ENCODE measurements around the gene CRYBA4.

CRYBA4 gene

DNA sequence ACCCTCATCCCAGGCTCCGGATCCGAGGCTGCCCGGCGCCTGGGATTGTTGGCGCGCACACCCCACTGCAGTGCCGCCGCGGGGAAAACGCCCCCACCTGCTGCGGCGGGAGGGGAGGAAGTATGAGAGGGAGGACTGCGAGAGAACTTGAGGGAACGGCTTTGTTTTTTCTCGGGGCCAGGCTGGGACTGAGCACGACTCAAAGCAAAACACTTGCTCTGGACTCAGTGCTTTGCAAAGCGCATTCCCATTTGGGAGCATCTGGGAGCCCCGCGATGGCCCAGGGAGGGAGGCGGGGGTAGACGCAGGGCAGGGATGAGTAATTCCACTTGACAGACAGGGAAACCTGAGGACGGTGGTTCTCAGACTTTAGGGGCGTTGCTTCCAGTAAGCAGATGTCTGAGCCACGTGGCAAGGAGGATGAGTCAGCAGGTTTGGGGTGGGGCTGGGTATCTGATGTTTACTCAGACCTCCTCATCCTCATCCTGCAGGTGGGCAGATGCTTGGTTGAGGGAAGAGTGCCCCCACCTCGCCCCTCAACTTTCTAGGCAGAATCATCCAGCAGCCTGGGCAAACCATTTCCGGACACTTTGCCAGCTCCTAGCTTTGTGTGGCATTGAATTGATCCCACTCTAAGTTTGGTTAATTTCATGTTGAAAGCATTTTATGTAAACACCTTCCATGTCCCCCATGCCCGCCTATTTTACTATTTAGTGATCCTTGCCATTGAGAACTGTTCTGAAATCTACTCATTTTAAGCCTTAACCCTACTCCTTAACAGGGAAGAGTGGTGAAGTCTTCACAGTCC, 37.1 kb downstream of the CRYBA4 start:
- POLR2A ChIA-PET: interaction anchor here (1.0 kb wide), 1 partner anchor 14 kb away, joined by 3 read pairs; no protein-coding TSS in a partner anchor

DNA sequence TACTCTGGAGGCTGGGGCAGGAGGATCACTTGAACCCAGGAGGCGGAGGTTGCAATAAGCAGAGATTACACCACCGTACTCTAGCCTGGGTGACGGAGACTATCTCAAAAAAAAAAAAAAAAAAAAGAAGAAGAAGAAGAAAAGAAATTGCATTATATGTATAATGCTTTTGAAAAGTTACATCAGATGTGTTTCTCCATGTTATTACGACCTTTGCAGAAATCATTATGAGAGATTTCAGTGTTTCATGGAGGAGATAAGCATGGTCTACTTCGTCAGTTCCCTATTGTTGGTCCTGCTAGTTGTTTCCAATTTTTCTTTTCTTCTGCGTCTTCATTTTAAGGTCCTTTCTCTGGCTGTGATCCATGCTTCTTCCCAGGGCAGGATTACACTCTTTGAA, 38.6 kb downstream of the CRYBA4 start:
- CTCF ChIA-PET: interaction anchor here (1.1 kb wide), 1 partner anchor 13 kb away, joined by 3 read pairs; no protein-coding TSS in a partner anchor

More for the DNA sequence above, 37.1 kb downstream of the CRYBA4 start:
- CTCF ChIA-PET: no interaction called here
- TF ChIP-seq ELF4 (IDR thresholded peaks at IDR 0.05) (no peak), L3MBTL2 (conservative IDR thresholded peaks at IDR 0.05) (0 out of 2 replicates have a peak, but pooled peaks have one; percentile 39)
- TF ChIP-seq, protein P1, sequence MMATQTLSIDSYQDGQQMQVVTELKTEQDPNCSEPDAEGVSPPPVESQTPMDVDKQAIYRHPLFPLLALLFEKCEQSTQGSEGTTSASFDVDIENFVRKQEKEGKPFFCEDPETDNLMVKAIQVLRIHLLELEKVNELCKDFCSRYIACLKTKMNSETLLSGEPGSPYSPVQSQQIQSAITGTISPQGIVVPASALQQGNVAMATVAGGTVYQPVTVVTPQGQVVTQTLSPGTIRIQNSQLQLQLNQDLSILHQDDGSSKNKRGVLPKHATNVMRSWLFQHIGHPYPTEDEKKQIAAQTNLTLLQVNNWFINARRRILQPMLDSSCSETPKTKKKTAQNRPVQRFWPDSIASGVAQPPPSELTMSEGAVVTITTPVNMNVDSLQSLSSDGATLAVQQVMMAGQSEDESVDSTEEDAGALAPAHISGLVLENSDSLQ (IDR thresholded peaks at IDR 0.05): peak; percentile 91
- peak; percentile 42 for DNase-seq (ENCODE audit: extremely low spot score)

DNA sequence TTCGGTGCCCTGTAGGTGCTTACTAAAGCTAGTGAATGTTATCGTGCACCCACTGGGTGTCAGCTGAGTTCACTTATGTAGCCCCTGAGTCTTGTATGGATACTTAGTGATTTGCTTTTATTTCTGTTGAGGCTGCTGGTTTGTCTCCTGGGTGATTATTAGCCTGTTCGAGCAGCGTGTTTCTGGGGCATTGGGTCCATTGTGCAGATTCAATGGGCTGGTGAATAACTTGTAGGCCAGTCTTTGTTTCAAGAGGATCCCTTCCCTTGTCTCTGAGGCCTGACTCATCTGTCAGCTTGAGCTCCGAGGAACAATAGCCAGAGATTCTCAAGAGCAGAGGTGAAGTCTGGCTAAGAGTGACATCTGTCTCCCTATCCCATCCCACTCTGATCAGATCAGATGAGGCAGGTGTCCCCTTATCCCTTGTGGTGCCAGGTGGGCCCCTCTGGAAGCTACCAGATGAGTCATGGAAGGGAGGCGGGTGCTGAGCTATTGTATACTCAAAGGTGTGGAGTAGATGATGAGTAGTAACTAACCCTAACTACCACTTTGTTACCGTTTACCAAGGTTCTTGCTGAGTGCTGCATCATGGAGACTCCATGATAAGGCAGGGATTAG, 39.3 kb downstream of the CRYBA4 start:
- ChIA-PET POLR2A (interaction anchor here (0.7 to 2.3 kb wide), 2 partner anchors 10 to 12 kb away, joined by 3 to 12 read pairs; no protein-coding TSS in a partner anchor), CTCF (interaction anchor here (0.6 to 1.1 kb wide), 2 partner anchors 12 to 171 kb away, joined by 3 to 4 read pairs; no protein-coding TSS in a partner anchor)
- no peak for TF ChIP-seq ELF4 (IDR thresholded peaks at IDR 0.05)
- no peak for DNase-seq (ENCODE audit: extremely low spot score)

More for the DNA sequence above, 38.6 kb downstream of the CRYBA4 start:
- POLR2A ChIA-PET: interaction anchor here (2.3 kb wide), 1 partner anchor 12 kb away, joined by 12 read pairs; no protein-coding TSS in a partner anchor
- no peak for DNase-seq (ENCODE audit: extremely low spot score)
- TF ChIP-seq FOXK2 (IDR thresholded peaks at IDR 0.05) (no peak), SP1 (IDR thresholded peaks at IDR 0.05) (no peak), L3MBTL2 (conservative IDR thresholded peaks at IDR 0.05) (no peak), BHLHE40 (IDR thresholded peaks at IDR 0.05; ENCODE audit: borderline replicate concordance) (no peak), SUZ12 (IDR thresholded peaks at IDR 0.05) (no peak), ARNT (IDR thresholded peaks at IDR 0.05) (no peak), LEF1 (IDR thresholded peaks at IDR 0.05; ENCODE audit: borderline replicate concordance) (no peak), FOXA1 (IDR thresholded peaks at IDR 0.05) (no peak), ELF4 (IDR thresholded peaks at IDR 0.05) (no peak), TARDBP (IDR thresholded peaks at IDR 0.05) (no peak), HDGF (IDR thresholded peaks at IDR 0.05; ENCODE audit: borderline replicate concordance) (no peak), CTBP1 (IDR thresholded peaks at IDR 0.05; ENCODE audit: borderline replicate concordance) (no peak), ZNF384 (IDR thresholded peaks at IDR 0.05) (no peak), NFRKB (IDR thresholded peaks at IDR 0.05) (no peak), FOXM1 (IDR thresholded peaks at IDR 0.05; ENCODE audit: borderline replicate concordance) (no peak)
- TF ChIP-seq, protein P1 (IDR thresholded peaks at IDR 0.05): no peak

DNA sequence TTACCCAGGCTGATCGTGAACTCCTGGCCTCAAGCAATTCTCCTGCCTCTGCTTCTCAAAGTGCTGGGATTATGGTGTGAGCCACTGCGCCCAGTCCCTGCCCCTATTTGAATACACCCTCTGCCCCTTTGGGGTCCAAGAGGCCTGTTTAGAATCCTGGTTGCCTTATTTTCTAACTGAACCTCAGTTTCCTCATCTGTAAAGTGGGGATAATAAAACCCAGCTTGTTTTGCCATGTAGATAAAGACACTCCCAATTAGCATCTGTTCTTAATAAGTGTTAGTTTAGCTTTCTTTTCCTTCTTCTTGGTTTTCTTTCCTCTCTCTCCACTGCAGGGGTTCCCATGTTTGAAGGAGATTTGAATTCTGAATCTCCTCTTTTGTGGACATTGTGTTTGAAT, 40.4 kb downstream of the CRYBA4 start:
- POLR2A ChIA-PET: interaction anchor here (0.7 to 2.3 kb wide), 2 partner anchors 10 kb away, joined by 3 to 12 read pairs; no protein-coding TSS in a partner anchor
- no peak for TF ChIP-seq ARNT (IDR thresholded peaks at IDR 0.05)
- no peak for TF ChIP-seq L3MBTL2 (conservative IDR thresholded peaks at IDR 0.05)
- TF ChIP-seq ZNF384 (IDR thresholded peaks at IDR 0.05): no peak
- TF ChIP-seq TARDBP (IDR thresholded peaks at IDR 0.05): no peak
- TF ChIP-seq, protein P1 (IDR thresholded peaks at IDR 0.05): no peak
- TF ChIP-seq ELF4 (IDR thresholded peaks at IDR 0.05): no peak
- TF ChIP-seq FOXM1 (IDR thresholded peaks at IDR 0.05; ENCODE audit: borderline replicate concordance): no peak
- CTCF ChIA-PET: no interaction called here
- no peak for DNase-seq (ENCODE audit: extremely low spot score)

DNA sequence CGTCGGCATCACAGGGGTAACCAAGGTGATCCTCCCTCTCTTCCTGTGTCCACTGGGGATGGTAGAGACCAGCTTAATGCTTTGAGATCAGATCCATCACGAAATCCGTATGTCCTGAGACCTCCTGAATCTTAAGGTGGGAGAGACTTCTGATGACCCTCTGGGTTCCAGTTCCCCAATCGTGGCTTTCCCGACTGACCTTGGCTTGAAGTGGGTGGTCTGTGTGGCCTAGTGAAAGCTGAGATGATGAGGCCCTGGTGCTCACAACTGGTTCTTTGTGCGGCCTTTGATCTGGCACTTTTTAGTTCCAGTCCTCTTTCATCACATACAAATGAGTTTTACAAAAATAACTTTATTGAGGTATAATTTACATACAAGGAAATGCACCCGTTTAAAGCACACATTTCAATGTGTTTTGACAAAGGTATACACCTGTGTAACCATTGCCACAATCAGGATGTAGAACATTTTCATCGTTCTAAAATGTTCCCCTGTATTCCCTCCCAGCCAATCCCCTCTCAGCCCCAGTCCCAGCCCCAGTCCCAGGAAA, 41.7 kb downstream of the CRYBA4 start:
- CTCF ChIA-PET: interaction anchor here (0.6 kb wide), 1 partner anchor 11 kb away, joined by 4 read pairs; no protein-coding TSS in a partner anchor
- POLR2A ChIA-PET: no interaction called here
- TF ChIP-seq L3MBTL2 (conservative IDR thresholded peaks at IDR 0.05) (no peak), ZNF384 (IDR thresholded peaks at IDR 0.05) (no peak), ELF4 (IDR thresholded peaks at IDR 0.05) (no peak), SUZ12 (IDR thresholded peaks at IDR 0.05) (no peak), BHLHE40 (IDR thresholded peaks at IDR 0.05; ENCODE audit: borderline replicate concordance) (no peak), FOXM1 (IDR thresholded peaks at IDR 0.05; ENCODE audit: borderline replicate concordance) (no peak), TARDBP (IDR thresholded peaks at IDR 0.05) (no peak), SP1 (IDR thresholded peaks at IDR 0.05) (no peak), HDGF (IDR thresholded peaks at IDR 0.05; ENCODE audit: borderline replicate concordance) (no peak), NFRKB (IDR thresholded peaks at IDR 0.05) (no peak)
- TF ChIP-seq, protein P1 (IDR thresholded peaks at IDR 0.05): no peak
- no peak for DNase-seq (ENCODE audit: extremely low spot score)
